Neural crest cell (in vitro differentiated cells): ENCODE measurements around the gene SEMA4C. TPM values are rescaled to one million over a fixed set of nuclear protein-coding genes. Genes with fewer than 3 reads are reported as not detected.

Experiments
- DNase-seq: peaks from one replicate; pipeline ENCODE4 v3.0.0; 2021; ENCODE audit warnings: low read depth, mixed read lengths, low spot score
- H3K27ac Mint-ChIP-seq: one replicate; pipeline ENCODE4 v1.8.0; 2021; ENCODE audit warnings: mild to moderate bottlenecking, mixed read lengths; ENCODE audit not compliant: unreplicated experiment
- H3K27me3 Mint-ChIP-seq: 2 replicates; pipeline ENCODE4 v1.8.0; 2021; ENCODE audit warnings: low read depth, mild to moderate bottlenecking, mixed read lengths
- H3K36me3 Mint-ChIP-seq: 2 replicates; pipeline ENCODE4 v1.8.0; 2021; ENCODE audit warnings: low read depth, mild to moderate bottlenecking, mixed read lengths
- H3K4me1 Mint-ChIP-seq: 2 replicates; pipeline ENCODE4 v1.8.0; 2021; ENCODE audit warnings: mixed read lengths
- H3K4me3 Mint-ChIP-seq: one replicate; pipeline ENCODE4 v1.8.0; 2021; ENCODE audit warnings: mild to moderate bottlenecking, mixed read lengths
- H3K9me3 Mint-ChIP-seq: 2 replicates; pipeline ENCODE4 v1.8.0; 2021; ENCODE audit warnings: mixed read lengths
- total RNA-seq: library from RNA; stranded (reverse); gene quantifications from 2 replicates; pipeline ENCODE4 v1.2.1, GENCODE V29; 2021
- TF ChIP-seq, protein P1 (sequence below): fragments of 200-600 bp; sonication (generic); conservative IDR thresholded peaks from 2 replicates; pipeline ENCODE4 v1.5.0; 2021; ENCODE audit warnings: antibody characterized with exemption, mild to moderate bottlenecking

The SEMA4C gene
- total RNA-seq, 1 donor from 2014 or later, result 103 TPM

GRCh38 chr2:96895746-96896651, 26.1 kb upstream of the SEMA4C start:
- H3K4me3 Mint-ChIP-seq, result no peak overlapping the region
- H3K4me1 Mint-ChIP-seq, result peaks cover 33% of the 10 kb centered on the region
- H3K36me3 Mint-ChIP-seq, result no peaks in the 10 kb centered on the region
- H3K9me3 Mint-ChIP-seq, result no peaks in the 10 kb centered on the region
- no peak for DNase-seq
- no peak overlapping the region for H3K27ac Mint-ChIP-seq
- H3K27me3 Mint-ChIP-seq, result no peaks in the 10 kb centered on the region
- TF ChIP-seq, protein P1, sequence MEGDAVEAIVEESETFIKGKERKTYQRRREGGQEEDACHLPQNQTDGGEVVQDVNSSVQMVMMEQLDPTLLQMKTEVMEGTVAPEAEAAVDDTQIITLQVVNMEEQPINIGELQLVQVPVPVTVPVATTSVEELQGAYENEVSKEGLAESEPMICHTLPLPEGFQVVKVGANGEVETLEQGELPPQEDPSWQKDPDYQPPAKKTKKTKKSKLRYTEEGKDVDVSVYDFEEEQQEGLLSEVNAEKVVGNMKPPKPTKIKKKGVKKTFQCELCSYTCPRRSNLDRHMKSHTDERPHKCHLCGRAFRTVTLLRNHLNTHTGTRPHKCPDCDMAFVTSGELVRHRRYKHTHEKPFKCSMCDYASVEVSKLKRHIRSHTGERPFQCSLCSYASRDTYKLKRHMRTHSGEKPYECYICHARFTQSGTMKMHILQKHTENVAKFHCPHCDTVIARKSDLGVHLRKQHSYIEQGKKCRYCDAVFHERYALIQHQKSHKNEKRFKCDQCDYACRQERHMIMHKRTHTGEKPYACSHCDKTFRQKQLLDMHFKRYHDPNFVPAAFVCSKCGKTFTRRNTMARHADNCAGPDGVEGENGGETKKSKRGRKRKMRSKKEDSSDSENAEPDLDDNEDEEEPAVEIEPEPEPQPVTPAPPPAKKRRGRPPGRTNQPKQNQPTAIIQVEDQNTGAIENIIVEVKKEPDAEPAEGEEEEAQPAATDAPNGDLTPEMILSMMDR, result no peak

DNA sequence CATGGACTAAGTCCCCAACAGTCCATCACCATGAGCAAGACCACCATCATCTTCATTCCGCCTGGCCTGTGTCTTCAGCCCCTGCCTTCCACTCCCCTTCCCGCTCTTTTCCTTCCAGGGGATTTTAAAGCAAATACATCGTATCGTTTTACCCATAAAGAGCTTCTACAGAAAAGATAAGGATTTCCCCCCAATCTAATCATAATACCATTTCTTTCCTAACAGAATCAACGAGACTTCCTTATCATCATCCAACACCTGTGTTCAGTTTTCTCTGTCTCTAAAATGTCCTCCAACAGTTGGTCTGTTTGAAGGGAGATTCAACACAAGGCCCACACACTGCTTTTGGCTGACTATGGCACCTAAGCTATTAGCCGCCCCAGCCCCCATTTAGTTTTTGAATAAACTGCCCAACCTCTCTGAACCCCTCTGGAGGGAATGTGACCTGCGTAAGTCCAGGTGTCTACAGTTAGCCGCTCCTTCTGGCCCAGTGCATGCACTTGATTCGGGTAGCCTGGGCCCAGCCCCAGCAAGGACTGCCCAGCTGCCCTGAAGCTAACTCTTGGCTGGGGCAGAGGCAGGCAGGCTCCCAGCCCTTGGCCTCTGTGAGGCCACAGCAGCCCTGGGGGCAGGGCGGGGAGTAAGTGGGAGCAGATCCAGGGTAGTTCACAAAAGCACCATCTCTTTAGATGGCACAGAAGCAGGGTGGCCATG, 25.3 kb upstream of the SEMA4C start:
- no peak for DNase-seq
- H3K27ac Mint-ChIP-seq, result no peak overlapping the region
- no peaks in the 10 kb centered on the region for H3K36me3 Mint-ChIP-seq
- TF ChIP-seq, protein P1, result no peak
- H3K9me3 Mint-ChIP-seq, result no peaks in the 10 kb centered on the region
- peaks cover 41% of the 10 kb centered on the region for H3K4me1 Mint-ChIP-seq
- H3K4me3 Mint-ChIP-seq, result no peak overlapping the region
- H3K27me3 Mint-ChIP-seq, result no peaks in the 10 kb centered on the region

- TF ChIP-seq, protein P1, result no peak
- no peak overlapping the region for H3K4me3 Mint-ChIP-seq
- no peaks in the 10 kb centered on the region for H3K36me3 Mint-ChIP-seq
- no peaks in the 10 kb centered on the region for H3K9me3 Mint-ChIP-seq
- H3K27ac Mint-ChIP-seq, result no peak overlapping the region
- peaks cover 35% of the 10 kb centered on the region for H3K4me1 Mint-ChIP-seq
- no peaks in the 10 kb centered on the region for H3K27me3 Mint-ChIP-seq
- no peak for DNase-seq
Measured at GRCh38 chr2:96894151-96894531, 24.3 kb upstream of the SEMA4C start.

DNA sequence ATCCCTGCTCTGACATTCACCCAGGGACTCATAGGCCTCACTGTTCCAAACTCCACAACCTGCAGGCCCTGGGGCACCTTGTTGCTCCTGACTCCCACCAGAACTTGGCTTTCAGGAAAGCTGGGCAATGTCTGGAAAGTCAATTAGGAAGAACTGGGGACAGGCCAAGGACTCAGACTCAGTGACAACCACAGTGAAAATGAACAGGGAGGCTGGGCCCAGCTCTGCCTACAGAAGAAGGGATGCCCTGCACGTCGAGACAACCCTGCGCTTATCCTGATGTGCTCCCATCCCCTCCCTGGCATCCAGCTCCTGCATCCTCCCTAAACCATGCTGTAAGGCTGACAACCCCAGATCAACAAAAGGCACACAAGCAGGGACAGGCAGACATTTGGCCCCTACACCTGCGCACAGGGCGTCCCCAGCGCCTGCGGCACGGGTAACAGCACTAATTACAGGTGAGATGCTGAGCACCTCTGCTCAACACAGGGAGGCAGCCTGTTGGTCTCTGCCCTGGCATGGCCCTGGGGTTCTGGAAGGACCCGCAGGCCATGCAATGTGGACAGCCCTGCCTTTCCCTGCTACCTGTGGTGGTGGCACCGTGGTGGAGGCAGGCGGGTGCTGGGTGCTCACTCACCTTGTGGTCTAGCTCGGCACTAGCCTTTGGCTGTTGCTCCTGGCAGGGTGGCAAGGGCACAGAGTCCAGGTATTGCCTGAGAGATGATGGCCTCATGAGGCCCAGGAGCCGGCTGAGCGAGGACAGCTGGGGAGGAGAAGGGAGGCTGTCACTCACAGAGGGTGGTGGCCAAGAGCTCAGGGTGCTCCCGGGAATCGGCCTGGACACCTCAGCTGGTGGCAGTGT, 23.6 kb upstream of the SEMA4C start:
- no peaks in the 10 kb centered on the region for H3K27me3 Mint-ChIP-seq

More for the DNA sequence above, 23.6 kb upstream of the SEMA4C start:
- no peak for DNase-seq
- H3K36me3 Mint-ChIP-seq, result no peaks in the 10 kb centered on the region
- H3K27ac Mint-ChIP-seq, result no peak overlapping the region
- no peak overlapping the region for H3K4me3 Mint-ChIP-seq
- TF ChIP-seq, protein P1, result no peak
- H3K4me1 Mint-ChIP-seq, result peaks cover 32% of the 10 kb centered on the region
- H3K9me3 Mint-ChIP-seq, result no peaks in the 10 kb centered on the region
